CD14-positive monocyte (primary cell): ENCODE results near the gene GMDS. TPM values are rescaled to one million over a fixed set of nuclear protein-coding genes. Genes with fewer than 3 reads are reported as not detected.

ENCODE experiments used
- DNase-seq, 3 donors: peaks; one replicate each; pipeline ENCODE4 v3.0.0-alpha.2; 2011 to 2022
- H2AFZ ChIP-seq: 2 replicates; pipeline ENCODE4 v1.6.0; 2012; ENCODE audit warnings: mild to moderate bottlenecking, low read depth, low read length, inconsistent platforms; ENCODE audit not compliant: insufficient read depth, poor library complexity, severe bottlenecking
- H3K27ac ChIP-seq, 2 donors: 1 replicate in 1 of 2; 2 replicates in 1 of 2; pipeline ENCODE4 v1.5.1; 2012 to 2013; ENCODE audit warnings: low read length in 2 of 2, control low read depth in 1 of 2, inconsistent platforms in 1 of 2, low read depth in 1 of 2, mild to moderate bottlenecking in 1 of 2
- H3K27me3 ChIP-seq, 2 donors: one replicate each; pipeline versions ENCODE4 v1.6.0 to v1.6.1; 2011 to 2013; ENCODE audit warnings: low read length in 2 of 2; ENCODE audit not compliant: control insufficient read depth in 2 of 2, insufficient read depth in 2 of 2
- H3K36me3 ChIP-seq, 2 donors: replicated peaks in 1 of 2; 1 replicate in 1 of 2; 2 replicates in 1 of 2; pipeline versions ENCODE4 v1.5.1 to v1.6.1; 2012 to 2013; ENCODE audit warnings: low read length in 2 of 2, control low read depth in 1 of 2, inconsistent platforms in 1 of 2, mild to moderate bottlenecking in 1 of 2; ENCODE audit not compliant: insufficient read depth in 2 of 2, control insufficient read depth in 1 of 2
- H3K4me1 ChIP-seq, 2 donors: 1 replicate in 1 of 2; 2 replicates in 1 of 2; pipeline versions ENCODE4 v1.5.1 to v1.6.1; 2012 to 2013; ENCODE audit warnings: low read length in 2 of 2, control low read depth in 1 of 2, inconsistent platforms in 1 of 2, mild to moderate bottlenecking in 1 of 2, moderate library complexity in 1 of 2; ENCODE audit not compliant: insufficient read depth in 2 of 2, control insufficient read depth in 1 of 2
- H3K4me2 ChIP-seq: replicated peaks from 2 replicates; pipeline ENCODE3; 2012; ENCODE audit warnings: low read length, moderate library complexity, mild to moderate bottlenecking; ENCODE audit not compliant: poor library complexity, severe bottlenecking; ENCODE audit errors: extremely low read depth
- H3K4me3 ChIP-seq, 3 experiments: fragments of 200-600 bp in 1 of 3; sonication (generic) in 1 of 3; replicated peaks in 1 of 3; 1 replicate in 2 of 3; 2 replicates in 1 of 3; pipeline ENCODE4 v1.5.1; 2011 to 2013; ENCODE audit warnings: low read length in 3 of 3, mild to moderate bottlenecking in 3 of 3, control low read depth in 2 of 3, low read depth in 2 of 3, inconsistent platforms in 1 of 3, moderate library complexity in 1 of 3
- H3K79me2 ChIP-seq: 2 replicates; pipeline ENCODE4 v1.6.0; 2012; ENCODE audit warnings: mild to moderate bottlenecking, control low read depth, inconsistent platforms, low read length, moderate library complexity; ENCODE audit not compliant: insufficient read depth
- H3K9ac ChIP-seq: 2 replicates; pipeline ENCODE4 v1.6.0; 2017; ENCODE audit warnings: low read length, mild to moderate bottlenecking; ENCODE audit not compliant: insufficient read depth, poor library complexity, severe bottlenecking
- H3K9me3 ChIP-seq, 2 donors: replicated peaks in 1 of 2; 1 replicate in 1 of 2; 2 replicates in 1 of 2; pipeline versions ENCODE4 v1.5.1 to v1.6.1; 2012 to 2013; ENCODE audit warnings: low read length in 2 of 2, control low read depth in 1 of 2; ENCODE audit not compliant: control insufficient read depth in 1 of 2, insufficient read depth in 1 of 2
- H4K20me1 ChIP-seq: 2 replicates; pipeline ENCODE4 v1.6.0; 2012; ENCODE audit warnings: mild to moderate bottlenecking, low read length, control low read depth, moderate library complexity; ENCODE audit not compliant: insufficient read depth
- H3K27ac Mint-ChIP-seq, 7 donors: one replicate each; pipeline ENCODE4 v1.8.0; 2020; ENCODE audit warnings: mild to moderate bottlenecking in 7 of 7, mixed read lengths in 7 of 7, moderate library complexity in 6 of 7, inconsistent platforms in 2 of 7
- H3K27me3 Mint-ChIP-seq, 3 donors: one replicate each; pipeline ENCODE4 v1.8.0; 2021 to 2022; ENCODE audit warnings: low read depth in 3 of 3, mild to moderate bottlenecking in 3 of 3, mixed read lengths in 3 of 3, moderate library complexity in 3 of 3, inconsistent platforms in 1 of 3
- H3K36me3 Mint-ChIP-seq, 2 donors: one replicate each; pipeline ENCODE4 v1.8.0; 2020; ENCODE audit warnings: mixed read lengths in 2 of 2, inconsistent platforms in 1 of 2, mild to moderate bottlenecking in 1 of 2
- H3K4me1 Mint-ChIP-seq: one replicate; pipeline ENCODE4 v1.8.0; 2020; ENCODE audit warnings: mild to moderate bottlenecking, mixed read lengths
- H3K4me3 Mint-ChIP-seq, 2 donors: one replicate each; pipeline ENCODE4 v1.8.0; 2020; ENCODE audit warnings: mild to moderate bottlenecking in 2 of 2, mixed read lengths in 2 of 2, moderate library complexity in 1 of 2
- H3K9me3 Mint-ChIP-seq, 7 donors: one replicate each; pipeline ENCODE4 v1.8.0; 2020 to 2022; ENCODE audit warnings: mixed read lengths in 7 of 7, mild to moderate bottlenecking in 6 of 7, moderate library complexity in 6 of 7, inconsistent platforms in 2 of 7
- WGBS: methylation state at CpG from one replicate; pipeline ENCODE4 v1.1.5; 2013; ENCODE audit warnings: missing lambda C conversion rate; ENCODE audit not compliant: insufficient coverage; 5-methylcytosine and 5-hydroxymethylcytosine counted together
- intact Hi-C, 2 donors: fragments of 100-400 bp; cut with micrococcal nuclease; formaldehyde crosslinking; loops; one replicate each; pipeline versions ENCODE4 v1.15.0 to v1.15.1; 2023
- polyA plus RNA-seq, 3 donors: library from polyadenylated mRNA; depleted of rRNA in 1 of 3; unstranded in 2 of 3; stranded (reverse) in 1 of 3; fragments of 300-500 nt in 2 of 3; fragments of >200 nt in 1 of 3; fragmentation: Illumina TruSeq in 2 of 3; gene quantifications; 1 replicate in 2 of 3; 2 replicates in 1 of 3; pipeline ENCODE4 v1.2.3, GENCODE V29; 2012 to 2021
- TF ChIP-seq, protein P1 (sequence below): fragments of 200-600 bp; IDR thresholded peaks from one replicate; pipeline ENCODE4 v1.8.0; 2022; ENCODE audit warnings: antibody characterized with exemption, mild to moderate bottlenecking

The GMDS gene
- polyA plus RNA-seq, 3 donors = 10.5 to 19.9 (median 17.6) TPM

DNA sequence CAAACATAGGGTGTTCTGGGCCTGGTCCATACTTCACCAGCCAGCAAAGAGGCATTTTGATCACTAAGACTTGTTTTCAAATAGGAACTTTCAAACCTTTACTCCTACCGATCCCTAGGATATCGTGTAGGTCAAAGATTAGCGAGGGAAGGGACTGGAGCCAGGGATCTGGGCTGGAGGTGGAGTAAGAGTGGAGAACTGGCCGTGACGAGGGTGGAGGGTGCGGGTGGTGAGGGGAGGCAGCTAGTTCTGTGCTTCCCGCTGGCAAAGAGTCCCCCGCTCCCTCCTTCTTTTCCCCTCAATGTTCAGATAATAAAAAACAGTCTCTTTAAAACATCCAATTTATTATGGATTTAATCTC lies 446.5 kb downstream of the GMDS start:
- no peaks in the 10 kb centered on the region for H3K27me3 ChIP-seq
- H4K20me1 ChIP-seq = no peaks in the 10 kb centered on the region
- no peak overlapping the region for H2AFZ ChIP-seq
- no peaks in the 10 kb centered on the region for H3K4me1 ChIP-seq
- TF ChIP-seq, protein P1, sequence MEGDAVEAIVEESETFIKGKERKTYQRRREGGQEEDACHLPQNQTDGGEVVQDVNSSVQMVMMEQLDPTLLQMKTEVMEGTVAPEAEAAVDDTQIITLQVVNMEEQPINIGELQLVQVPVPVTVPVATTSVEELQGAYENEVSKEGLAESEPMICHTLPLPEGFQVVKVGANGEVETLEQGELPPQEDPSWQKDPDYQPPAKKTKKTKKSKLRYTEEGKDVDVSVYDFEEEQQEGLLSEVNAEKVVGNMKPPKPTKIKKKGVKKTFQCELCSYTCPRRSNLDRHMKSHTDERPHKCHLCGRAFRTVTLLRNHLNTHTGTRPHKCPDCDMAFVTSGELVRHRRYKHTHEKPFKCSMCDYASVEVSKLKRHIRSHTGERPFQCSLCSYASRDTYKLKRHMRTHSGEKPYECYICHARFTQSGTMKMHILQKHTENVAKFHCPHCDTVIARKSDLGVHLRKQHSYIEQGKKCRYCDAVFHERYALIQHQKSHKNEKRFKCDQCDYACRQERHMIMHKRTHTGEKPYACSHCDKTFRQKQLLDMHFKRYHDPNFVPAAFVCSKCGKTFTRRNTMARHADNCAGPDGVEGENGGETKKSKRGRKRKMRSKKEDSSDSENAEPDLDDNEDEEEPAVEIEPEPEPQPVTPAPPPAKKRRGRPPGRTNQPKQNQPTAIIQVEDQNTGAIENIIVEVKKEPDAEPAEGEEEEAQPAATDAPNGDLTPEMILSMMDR = no peak
- H3K36me3 ChIP-seq = no peaks in the 10 kb centered on the region
- no peak for DNase-seq
- no peaks in the 10 kb centered on the region for H3K9me3 ChIP-seq
- H3K9me3 Mint-ChIP-seq = peaks cover 0 to 1% (median 0%) of the 10 kb centered on the region in 7 donors
- intact Hi-C loops = no loop called here
- no peak overlapping the region for H3K4me3 ChIP-seq
- H3K9ac ChIP-seq = no peak overlapping the region
- no CpG with 5 or more reads among the region's 8 CpGs for WGBS
- H3K27ac Mint-ChIP-seq = no peak overlapping the region
- no peaks in the 10 kb centered on the region for H3K79me2 ChIP-seq
- no peak overlapping the region for H3K4me2 ChIP-seq
- H3K36me3 Mint-ChIP-seq = no peaks in the 10 kb centered on the region
- no peaks in the 10 kb centered on the region for H3K4me1 Mint-ChIP-seq
- H3K4me3 Mint-ChIP-seq = no peak overlapping the region
- H3K27me3 Mint-ChIP-seq = no peaks in the 10 kb centered on the region
- H3K27ac ChIP-seq = no peak overlapping the region

DNA sequence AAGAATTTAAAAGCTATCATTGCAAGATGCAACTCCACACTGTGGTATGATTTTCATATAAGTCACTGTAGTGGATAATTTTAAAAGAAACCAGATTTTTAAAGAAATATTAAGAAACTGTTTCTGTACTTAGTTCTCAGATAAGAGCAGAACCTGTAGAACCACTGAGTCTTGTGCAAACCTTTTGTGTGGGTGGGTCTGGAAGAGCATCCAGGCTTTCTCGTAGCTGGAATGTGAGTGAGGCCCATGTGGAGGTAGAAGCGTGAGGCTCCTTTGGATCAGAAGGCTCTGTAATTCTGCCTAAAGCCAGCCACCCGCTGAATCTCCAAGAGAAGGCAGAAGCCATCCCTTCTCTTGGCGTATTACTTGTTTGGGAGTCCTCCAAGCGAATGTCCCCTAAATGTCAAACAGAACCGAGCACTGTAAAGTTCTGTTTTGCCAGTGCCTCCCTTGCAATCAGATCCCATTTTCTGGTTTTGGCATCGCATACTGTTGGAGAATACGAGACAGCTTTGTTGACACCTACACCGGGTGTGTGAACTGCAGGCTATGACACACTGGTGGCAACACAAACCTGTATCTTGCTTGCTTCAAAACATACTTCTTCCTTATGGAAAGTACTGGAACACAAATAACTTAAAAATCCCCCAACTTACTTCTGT lies 447.0 kb downstream of the GMDS start:
- Mint-ChIP-seq H3K9me3 (peaks cover 0 to 1% (median 0%) of the 10 kb centered on the region in 7 donors), H3K4me3 (no peak overlapping the region), H3K27ac (no peak overlapping the region), H3K27me3 (no peaks in the 10 kb centered on the region), H3K36me3 (no peaks in the 10 kb centered on the region), H3K4me1 (no peaks in the 10 kb centered on the region)
- H3K79me2 ChIP-seq = no peaks in the 10 kb centered on the region
- H3K9me3 ChIP-seq = no peaks in the 10 kb centered on the region
- H4K20me1 ChIP-seq = no peaks in the 10 kb centered on the region
- H3K4me3 ChIP-seq = no peak overlapping the region
- 97% methylated on average over 7 of the region's 9 CpGs for WGBS
- no peaks in the 10 kb centered on the region for H3K27me3 ChIP-seq
- H3K36me3 ChIP-seq = no peaks in the 10 kb centered on the region
- TF ChIP-seq, protein P1 = no peak
- no peak for DNase-seq
- no peak overlapping the region for H3K4me2 ChIP-seq
- no peak overlapping the region for H2AFZ ChIP-seq
- H3K4me1 ChIP-seq = no peaks in the 10 kb centered on the region
- intact Hi-C loops = no loop called here
- H3K27ac ChIP-seq = no peak overlapping the region
- no peak overlapping the region for H3K9ac ChIP-seq
